Suprapubic skin (tissue), 4 donors: ENCODE measurements around the gene KIF4B.

Source experiments
- EP300 ChIP-seq: sonication (generic); formaldehyde crosslinking; IDR thresholded peaks from one replicate; pipeline ENCODE4 v1.6.1; 2017; ENCODE audit warnings: antibody characterized with exemption
- POLR2A ChIP-seq, 2 donors: fragments of 450-650 bp; IDR thresholded peaks; one replicate each; pipeline ENCODE4 v1.6.1; 2017; ENCODE audit warnings: antibody characterized with exemption in 2 of 2, mild to moderate bottlenecking in 2 of 2, moderate library complexity in 2 of 2
- POLR2AphosphoS5 ChIP-seq, 3 donors: sonication (generic); formaldehyde crosslinking; IDR thresholded peaks; one replicate each; pipeline ENCODE4 v1.6.1; 2017; ENCODE audit warnings: antibody characterized with exemption in 3 of 3
- TF ChIP-seq, protein P1 (sequence below), 2 donors: fragments of 200-600 bp in 1 of 2; fragments of 450-650 bp in 1 of 2; sonication (generic) in 1 of 2; IDR thresholded peaks; one replicate each; pipeline ENCODE4 v1.5.1; 2016 to 2019; ENCODE audit warnings: antibody characterized with exemption in 2 of 2, mild to moderate bottlenecking in 1 of 2, moderate library complexity in 1 of 2

DNA sequence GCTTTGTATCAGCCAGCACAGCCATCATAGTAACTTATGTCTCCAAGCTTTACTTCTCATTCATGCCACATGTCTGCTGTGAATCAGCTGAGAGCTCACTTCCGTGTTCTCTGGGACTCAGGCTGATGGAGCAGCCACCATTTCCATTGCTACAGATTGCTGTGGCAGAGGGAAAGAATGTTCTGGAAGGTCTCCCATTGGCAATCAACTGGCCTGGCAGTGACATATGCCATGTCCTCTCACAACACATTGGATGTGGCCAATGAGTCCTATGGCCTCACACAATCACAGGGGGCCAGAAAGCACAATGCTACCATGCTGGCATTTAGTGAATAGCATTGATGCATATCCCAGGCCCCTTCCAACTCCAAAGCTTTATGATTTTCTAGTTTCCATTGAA lies 44.1 kb downstream of the KIF4B start:
- TF ChIP-seq POLR2A (IDR thresholded peaks at IDR 0.05): no peak
- TF ChIP-seq, protein P1, sequence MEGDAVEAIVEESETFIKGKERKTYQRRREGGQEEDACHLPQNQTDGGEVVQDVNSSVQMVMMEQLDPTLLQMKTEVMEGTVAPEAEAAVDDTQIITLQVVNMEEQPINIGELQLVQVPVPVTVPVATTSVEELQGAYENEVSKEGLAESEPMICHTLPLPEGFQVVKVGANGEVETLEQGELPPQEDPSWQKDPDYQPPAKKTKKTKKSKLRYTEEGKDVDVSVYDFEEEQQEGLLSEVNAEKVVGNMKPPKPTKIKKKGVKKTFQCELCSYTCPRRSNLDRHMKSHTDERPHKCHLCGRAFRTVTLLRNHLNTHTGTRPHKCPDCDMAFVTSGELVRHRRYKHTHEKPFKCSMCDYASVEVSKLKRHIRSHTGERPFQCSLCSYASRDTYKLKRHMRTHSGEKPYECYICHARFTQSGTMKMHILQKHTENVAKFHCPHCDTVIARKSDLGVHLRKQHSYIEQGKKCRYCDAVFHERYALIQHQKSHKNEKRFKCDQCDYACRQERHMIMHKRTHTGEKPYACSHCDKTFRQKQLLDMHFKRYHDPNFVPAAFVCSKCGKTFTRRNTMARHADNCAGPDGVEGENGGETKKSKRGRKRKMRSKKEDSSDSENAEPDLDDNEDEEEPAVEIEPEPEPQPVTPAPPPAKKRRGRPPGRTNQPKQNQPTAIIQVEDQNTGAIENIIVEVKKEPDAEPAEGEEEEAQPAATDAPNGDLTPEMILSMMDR (IDR thresholded peaks at IDR 0.05): no peak
- TF ChIP-seq POLR2AphosphoS5 (IDR thresholded peaks at IDR 0.05): no peak
- TF ChIP-seq EP300: no peak
